ENCODE measurements around the gene PKP4. TPM values are rescaled to one million over a fixed set of nuclear protein-coding genes. Genes with fewer than 3 reads are reported as not detected.
"Not testable (repeated sequence)": the region's sequence is repeated elsewhere in the genome, so short reads cannot be mapped to it uniquely, and the experiment has no call there.

The PKP4 gene
- total RNA-seq, 1 donor from 2014 or later = 98.2 TPM

DNA sequence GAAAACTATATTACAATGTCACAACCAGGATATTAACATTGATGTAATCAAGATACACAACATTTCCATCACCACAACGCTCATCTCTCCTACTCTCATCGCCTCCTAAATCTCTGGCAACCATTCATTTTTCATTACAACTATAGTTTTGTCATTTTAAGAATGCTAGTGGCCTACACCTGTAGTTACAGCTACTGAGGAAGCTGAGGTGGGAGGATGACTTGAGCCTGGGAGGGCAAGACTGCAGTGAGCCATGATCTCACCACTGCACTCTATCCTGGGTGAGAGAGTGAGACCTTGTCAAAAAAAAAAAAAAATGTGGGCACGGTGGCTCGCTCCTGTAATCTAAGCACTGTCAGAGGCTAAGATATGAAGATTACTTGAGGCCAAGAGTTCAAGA is 10.5 kb downstream of the PKP4 start:
- DNase-seq = no peak

DNA sequence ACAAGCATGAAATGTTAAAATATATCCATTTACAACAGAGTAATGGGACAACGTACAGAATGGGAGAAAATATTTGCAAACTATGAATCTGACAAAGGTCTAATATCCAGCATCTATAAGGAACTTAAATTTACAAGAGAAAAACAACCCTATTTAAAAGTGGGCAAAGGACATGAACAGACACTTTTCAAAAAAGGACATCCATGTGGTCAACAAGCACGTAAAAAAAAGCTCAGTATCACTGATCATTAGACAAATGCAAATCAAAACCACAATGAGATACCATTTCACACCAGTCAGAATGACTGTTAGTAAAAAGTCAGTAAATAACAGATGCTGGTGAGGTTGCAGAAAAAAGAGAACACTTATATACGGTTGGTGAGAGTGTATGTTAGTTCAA is 16.1 kb downstream of the PKP4 start:
- not testable (repeated sequence) for DNase-seq

DNA sequence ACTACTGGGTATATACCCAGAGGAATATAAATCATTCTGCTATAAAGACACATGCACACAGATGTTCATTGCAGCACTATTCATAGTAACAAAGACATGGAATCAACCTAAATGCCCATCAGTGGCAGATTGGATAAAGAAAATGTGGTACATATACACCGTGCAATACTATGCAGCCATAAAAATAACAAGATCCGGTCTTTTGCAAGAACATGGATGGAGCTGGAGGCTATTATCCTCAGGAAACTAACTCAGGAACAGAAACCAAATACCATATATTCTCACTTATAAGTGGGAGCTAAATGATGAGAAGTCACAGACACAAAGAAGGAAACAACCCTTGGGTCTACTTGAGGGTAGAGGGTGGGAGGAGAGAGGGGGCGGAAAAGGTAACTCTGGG is 16.5 kb downstream of the PKP4 start:
- not testable (repeated sequence) for DNase-seq

DNA sequence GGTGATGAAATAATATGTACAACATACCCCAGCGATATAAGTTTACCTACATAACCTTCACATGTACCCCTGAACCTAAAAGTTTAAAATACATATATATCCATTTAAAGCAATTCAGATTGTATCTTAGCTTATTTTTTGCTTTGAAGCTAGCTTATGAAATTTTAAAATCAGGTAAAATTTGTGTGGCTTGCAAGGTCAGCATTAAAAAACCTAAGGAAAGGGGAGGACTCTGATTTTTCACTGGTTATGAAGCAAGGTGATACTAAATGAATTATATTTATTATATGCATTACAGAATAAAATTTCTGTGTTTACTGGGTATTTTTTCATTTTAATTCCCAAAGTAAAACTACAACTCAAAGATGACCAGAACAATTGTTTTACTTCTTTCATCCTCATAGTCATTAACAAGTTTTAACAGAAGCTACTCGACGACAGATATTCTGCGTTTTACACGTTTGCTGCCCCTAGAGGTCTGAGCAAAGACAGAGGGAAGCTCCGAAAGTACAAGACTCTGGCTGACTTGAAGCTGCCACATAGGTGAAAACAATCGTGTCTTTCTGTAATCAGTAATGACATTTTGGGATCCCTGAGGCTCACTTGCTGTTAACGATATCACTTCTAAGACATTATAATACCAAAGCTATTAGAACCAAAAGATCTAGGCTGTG is 17.1 kb downstream of the PKP4 start:
- no peak for DNase-seq

DNA sequence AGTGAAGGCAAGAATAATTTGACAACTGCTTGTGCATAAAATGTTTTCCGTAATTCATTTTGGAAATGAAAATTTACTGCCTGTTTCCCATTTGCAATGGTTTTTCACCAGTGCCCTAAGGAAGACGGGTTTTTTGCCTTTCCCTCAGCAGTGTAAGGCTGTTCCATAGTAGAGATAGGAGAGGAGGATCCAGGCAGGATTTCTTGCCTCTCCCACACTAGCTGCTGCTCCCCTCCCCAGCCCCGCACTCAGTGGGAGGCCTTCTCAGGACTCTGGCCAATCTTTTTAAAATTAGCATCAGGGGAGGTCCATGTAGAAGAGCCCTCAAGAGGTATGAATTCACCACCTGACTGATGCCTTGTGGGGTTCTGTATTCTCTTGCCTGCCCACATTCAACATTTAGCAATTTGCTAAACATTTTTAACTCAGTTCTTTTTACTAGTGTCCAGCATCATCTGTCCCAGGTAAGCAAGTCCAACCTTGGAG is 17.8 kb downstream of the PKP4 start:
- DNase-seq = not testable (repeated sequence)

DNA sequence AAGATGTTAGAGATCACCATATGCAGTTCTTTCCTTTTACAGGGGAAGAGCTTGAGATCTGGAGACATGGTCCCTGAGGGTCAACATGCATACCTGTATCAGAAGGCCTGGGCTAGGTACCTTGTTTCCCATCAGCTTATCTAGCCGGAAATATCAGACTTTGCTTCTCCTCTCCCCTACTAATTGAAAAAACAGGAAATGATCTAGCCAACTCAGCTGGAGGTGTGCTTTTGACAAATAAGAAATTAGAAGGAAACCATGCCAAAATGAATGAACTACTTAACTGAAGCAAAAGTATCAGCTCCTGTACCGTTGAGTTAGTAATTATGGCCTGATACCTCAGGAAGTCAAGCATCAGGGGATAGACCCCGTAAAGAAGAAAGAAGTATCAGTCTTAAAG is 20.4 kb downstream of the PKP4 start:
- DNase-seq = no peak

DNA sequence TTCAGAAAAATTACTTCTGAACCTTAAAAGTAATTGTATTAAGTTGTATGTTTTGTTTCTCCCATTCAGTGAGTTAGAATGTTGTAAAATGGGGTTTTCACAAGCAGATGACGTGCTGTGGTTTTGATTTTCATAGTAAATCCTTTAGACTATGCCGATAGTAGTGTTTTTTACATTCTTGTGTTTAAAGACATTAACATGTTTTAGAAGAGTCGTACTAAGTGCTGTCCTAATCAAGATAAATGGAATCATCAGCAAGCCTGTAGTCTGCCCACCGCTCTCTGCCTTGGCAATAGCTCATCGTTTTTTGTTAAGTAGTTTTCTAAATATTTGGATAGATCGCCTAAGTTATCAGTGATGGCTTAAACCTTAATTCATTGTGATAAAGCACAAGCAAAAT is 21.5 kb downstream of the PKP4 start:
- no peak for DNase-seq

DNA sequence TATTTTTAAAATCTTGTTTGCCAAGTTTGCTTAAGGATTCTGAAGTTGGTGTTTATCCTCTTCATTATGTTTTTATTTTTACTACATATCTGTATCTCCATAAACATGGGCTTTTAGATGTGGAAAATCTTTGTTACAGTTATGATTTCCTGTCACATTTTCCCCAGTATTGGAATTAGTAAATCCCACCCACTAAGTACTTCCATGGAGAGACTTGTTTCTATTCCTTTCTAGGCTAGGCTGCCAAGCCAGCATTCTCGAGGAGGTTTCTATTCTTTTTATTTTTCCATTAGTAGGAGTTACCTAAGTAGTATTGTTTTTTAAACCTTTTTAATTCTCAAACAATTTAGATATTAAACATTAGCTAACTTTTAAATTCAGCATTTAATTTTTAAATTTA is 22.1 kb downstream of the PKP4 start:
- peak; percentile 28 for DNase-seq

DNA sequence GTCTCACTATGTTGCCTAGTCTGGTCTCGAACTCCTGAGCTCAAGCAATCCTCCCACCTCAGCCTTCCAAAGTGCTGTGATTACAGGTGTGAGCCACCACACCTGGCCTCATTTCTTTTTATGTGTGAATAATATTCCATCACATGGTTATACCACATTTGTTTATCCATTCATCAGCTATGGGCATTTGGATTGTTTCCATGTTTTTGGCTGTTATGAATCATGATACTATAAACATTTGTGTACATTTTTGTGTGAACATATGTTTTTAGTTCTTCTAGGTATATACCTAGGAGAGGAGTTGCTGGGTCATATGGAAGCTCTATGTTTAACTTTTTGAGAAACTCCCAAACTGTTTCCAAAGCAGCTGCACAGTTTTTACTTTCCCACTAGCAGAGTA is 24.4 kb downstream of the PKP4 start:
- no peak for DNase-seq

DNA sequence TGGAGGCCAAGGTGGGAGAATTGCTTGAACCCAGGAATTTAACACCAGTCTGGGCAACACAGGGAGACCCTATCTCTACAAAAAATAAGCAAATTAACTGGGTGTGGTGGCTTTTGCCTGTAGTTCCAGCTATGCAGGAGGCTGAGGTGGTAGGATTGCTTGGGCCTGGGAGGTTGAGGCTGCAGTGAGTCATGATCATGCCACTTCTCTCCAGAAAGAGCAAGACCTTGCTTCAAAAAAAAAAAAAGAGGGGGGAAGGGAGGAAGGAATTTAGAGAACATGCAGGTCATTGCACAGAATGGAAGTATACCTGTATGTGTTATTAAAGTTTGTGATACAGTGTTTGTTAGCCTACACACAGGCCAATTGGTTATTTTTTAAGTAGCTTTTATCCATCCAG is 25.8 kb downstream of the PKP4 start:
- DNase-seq = no peak

DNA sequence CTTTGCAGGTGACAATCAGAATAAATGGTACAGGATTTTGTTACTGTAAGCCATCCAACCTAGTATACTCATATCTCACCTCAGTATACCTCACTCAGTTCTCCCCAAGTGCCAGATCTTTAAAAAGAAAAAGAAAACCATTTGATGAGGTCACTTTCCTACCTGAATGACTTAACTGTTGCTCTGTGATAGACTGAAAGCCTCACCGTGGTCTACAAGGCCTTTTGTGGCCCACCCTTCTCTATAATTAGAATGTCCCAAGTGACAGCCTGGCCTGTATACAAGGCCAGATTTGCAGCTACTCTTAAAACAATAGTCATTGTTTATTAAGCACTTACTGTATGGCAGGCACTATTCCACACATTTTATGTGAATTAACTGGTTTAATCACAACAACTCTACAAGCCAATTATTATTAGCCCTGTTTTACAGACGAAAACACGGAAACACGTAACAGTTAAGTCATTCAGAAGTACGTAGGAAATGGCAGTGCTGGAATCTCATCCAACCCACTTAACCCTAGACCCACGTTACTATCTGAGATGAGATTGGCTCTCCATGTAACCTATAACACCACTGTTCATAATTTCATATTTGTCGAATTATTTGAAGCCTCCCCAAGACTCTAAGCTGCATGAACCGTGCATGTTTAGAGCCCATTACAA is 28.3 kb downstream of the PKP4 start:
- peak; percentile 38 for DNase-seq

DNA sequence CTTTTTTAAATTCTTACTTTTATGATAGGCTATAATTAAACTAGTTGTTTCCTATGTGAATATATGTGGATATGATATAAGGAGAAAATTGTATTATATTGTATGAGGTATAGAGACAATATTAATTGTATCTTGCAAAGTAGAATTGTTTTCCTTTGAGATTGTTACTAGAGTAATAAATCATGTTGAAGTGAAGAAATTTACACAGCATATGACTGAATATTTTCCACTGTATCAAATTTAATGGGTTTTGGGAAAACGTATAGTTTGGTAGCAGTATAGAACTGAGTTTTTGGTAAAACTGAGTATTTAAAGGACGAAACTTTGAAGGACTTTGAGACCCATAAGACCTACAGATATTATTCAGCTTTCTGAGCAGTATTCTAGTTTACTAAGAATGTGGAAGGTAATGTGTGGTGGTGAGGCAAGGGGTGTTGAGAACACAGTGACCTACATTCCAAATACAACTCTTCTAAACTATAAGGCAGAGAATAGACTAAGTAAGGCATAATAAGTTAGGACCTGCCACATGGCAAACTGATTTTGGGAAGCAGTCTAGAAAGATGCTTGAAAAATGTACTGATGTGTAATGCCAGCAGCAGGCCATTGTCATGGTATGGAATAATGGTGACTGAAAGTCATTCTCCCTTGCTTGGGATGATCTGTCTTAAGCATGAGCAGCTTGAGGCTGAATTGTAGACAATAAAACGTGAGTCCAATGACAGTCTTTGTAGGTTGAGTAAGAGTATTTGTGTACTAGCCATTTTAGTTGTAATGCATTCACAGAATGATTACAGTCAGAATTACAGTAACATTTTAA is 29.6 kb downstream of the PKP4 start:
- no peak for DNase-seq

DNA sequence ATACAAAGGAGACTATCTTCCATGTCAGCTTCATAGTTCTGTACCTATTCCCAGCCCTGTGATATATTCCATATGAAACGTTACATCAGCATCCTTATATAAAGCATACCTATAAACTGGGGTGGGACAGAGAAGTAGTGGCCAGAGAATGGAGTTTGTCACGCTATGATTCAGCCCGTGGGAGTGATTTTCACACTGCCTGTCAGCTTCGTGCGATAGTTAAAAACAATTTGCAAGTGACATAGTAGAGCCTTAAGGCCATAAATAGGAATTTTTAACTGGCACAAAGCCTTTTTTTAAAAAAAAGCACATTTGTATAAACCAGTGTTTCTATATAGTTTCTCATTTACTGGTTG is 30.2 kb downstream of the PKP4 start:
- DNase-seq = peak; percentile 31

DNA sequence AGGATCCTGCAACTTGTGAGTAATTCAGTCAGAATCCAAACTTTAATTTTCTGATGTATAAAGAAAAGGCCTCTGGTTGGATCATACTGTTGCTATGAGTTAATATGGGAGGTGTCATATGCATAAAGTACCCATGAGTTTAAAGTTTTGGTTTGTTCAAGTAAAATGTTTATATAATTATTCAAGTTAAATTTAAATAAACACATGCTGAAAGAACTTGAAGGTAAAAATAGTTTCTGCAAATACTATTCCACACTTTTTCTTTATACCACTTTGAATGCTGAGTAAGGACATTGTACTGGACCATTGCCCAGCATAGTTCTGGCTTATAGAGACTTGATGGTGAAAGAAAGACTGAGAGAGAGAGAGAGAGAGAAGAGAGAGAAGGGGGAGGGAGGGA is 30.7 kb downstream of the PKP4 start:
- peak; percentile 31 for DNase-seq

DNA sequence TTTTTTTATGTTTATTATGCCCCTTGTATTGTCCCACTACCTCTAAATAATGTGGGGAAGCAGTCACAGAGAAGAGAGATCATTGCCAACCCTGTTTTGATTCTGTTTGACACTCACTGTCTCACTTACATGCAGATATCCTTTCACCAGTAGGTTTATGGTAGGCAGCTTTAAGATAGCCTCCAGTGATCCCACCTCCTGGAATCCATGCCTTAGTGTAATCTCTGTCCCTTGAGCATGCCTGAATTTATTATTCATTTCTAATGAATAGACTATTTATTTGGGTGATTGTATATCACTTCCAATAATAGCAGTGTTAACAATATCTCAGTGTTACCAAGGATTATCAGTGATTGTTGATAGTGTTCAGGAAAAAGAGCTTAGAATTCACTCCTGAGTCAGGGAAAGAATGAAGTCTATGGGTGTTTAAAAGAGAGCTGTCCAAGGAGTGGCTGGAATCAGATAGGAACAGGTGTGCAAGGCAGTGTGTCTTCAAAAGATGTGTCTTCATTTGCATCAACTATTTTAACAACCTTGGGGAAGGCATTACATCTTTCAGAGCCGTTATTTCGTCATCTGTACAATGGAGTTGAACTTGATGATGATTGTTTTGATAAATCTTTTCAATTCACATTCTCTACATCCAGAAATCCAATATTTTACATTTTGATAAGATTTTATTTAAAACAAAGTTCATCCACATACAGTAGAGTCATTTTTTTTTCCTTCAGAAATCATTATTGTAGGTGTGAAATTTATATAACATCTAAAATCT is 31.9 kb downstream of the PKP4 start:
- no peak for DNase-seq

DNA sequence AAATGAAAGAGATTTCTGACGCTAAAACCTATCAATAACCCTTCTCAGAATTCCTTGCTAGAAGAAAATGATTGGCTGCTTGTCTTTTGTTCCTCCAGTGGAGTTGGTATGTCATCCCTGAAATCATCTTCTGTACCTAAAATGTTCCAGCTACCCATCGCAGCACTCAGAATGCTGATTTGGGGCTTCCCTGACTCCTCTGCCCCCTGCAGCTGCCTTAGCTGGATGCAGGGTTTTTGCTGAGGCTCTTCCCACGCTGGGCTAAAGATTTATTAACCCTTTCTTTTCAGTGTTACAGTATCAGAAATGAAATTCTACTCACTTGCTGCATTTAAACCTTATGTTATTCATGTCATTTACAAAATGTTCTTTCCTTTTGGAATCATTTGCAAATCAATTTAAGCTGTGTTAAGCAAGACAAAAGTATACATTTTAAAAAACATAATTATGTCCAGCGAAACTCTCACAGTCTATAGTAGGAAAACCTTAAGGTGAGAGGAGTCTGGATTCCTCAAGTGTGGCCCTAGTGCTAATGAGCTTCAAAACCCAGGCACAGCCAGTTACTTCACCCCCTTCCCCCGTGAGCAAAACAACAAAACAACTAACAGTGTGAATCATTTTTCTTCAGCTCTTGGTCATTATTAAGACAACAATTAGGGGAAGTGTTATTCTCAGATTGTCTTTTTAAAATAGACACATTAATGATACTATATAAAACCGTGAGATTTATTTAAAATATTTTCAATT is 32.8 kb downstream of the PKP4 start:
- DNase-seq = peak; percentile 53

DNA sequence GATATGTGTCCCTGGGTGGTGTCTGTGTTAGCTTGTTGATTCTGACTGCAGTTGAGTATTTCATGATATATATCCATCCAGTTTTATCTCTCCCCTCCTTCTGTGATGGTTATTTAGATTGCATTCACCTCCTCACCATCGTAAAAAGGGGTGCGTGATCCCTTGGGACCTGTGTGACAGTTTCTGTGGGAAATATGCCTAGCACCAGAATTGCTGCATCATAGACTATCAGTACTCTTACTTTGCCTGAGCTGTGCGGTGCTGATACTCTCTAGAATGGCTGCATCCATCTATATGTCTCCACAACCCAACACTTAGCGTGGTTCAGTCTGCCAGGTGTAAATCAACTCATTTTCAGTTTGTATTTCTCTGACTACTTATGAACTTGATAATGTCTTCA is 34.3 kb downstream of the PKP4 start:
- DNase-seq = no peak

DNA sequence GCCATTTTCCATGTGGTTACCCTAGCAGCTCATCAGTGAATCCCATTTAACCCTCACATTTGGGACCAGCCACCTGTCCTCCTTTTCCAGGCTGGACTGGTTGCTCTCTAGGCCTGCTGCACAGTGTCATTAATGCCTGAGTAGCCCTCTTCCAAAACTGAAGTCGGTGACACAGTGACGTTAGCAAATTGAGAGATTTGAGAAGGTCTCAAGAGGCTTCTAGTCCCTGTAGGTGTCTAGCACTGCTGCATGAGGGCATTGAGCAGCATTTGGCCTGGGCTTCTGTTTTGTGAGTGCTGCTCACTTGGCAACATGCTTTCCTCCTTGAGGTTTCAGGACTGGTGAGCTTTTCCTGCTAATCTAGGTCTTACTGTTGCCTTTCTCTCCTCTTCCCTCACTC is 36.7 kb downstream of the PKP4 start:
- no peak for DNase-seq

DNA sequence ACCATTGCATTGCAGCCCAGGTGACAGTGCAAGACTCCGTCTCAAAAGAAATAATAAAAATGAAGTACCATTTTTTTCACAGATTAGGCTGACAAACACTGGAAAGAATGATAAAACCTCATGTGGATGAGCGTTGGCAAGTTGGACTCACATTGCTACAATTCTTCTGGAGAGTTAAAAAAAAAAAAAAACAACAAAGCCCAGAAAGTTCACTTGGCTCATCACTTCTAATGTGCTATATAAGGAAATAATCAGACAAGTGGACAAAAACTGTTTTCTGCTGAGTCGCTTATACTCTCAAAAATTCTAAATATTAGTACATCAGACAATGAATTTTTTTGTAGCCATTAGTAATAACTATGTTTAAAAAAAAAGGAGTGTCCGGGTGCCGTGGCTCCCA is 38.4 kb downstream of the PKP4 start:
- DNase-seq = no peak

DNA sequence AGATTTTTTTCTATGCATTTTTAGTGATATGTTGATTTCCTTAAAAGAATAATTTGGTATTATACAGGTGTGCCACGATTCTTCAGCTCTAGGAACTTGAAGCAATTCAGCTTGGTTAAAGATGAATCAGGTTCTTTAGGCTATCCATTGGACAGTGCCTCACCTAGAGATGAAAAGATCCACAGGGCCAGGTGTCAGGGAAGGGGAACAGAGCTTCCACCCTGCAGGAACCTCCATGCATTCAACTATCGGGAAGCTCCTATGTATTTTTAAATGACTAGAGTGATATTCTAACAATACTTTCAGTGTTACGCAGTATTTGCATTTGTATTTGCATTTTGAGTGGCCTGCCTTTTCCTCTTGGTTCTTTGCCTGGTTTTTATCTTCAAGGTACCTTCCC is 40.2 kb downstream of the PKP4 start:
- no peak for DNase-seq

DNA sequence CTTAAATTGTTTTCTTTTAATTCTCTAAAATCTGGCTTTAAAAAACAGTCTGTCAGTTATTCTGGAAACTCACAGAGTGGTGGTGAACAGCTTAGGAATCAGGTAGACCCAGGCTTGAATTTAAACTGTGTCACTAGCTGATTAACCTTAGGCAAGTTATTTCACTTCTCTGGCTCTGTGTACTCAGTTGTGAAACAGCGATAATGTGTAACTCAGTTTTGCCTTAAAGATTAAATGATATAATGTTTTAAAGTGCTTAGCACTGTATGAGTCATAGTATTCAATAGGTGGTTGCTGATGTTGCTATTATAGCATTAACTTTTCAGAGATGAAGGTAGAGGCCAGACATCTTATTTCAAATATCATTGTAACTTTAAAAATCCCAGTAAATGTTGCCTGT is 40.7 kb downstream of the PKP4 start:
- no peak for DNase-seq

DNA sequence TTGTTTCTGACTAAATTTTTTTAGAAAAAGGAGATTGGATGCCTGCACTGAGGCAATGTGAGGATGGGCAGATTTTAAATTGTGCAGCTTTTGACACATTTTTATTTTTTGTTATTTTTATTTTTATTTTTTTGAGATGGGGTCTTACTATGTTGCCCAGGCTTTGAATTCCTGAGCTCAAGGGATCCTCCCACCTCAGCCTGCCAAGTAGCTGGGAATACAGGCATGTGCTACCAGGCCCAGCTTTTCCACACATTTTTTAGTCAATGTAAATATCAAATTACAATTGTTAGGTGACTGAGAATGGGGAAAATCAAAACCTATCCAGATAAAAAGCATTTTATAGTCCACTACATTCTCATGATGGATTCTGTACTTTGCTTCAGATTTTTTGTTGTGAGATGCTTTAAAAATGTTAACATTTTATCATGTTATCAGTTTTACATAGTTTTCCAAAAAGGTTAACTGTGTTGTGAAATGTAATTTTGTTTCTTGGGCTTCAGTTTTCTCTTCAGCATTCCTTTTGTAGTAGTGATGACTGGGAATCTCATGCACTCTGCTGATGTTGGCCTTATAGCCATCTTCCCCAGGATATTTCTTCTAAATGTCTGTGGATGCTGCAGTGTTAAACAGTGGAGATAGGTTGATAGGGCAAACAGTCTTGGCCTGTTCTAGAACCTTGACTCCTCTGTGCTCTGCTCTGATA is 41.4 kb downstream of the PKP4 start:
- DNase-seq = no peak
